ENCODE data around the gene ACY1.

The ACY1 gene

DNA sequence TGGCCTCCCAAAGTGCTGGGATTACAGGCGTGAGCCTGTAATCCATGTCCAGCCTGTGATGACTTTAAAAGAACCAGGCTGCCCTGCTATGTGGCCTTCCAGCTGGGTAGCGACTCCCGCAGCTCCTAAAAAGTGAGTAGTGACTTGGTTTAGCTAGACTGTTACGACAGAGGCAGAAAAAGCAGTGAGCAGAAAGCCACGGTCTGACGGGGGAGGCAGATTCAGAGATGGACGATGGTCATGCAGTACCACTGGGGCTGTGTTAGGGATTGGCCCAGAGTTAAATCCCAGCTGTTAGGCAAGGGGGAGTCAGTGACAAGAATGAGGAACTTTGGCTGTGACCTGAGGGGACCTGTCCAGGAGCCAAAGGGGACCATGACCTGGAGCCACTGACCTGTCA lies 15.4 kb downstream of the ACY1 start:
- DNase-seq (no peak), ATAC-seq (no peak)
- H3K4me1 Mint-ChIP-seq: peaks cover 30% of the 10 kb centered on the region
- H3K4me3 Mint-ChIP-seq: no peak overlapping the region
- H3K27ac Mint-ChIP-seq: no peak overlapping the region
- peaks cover 8% of the 10 kb centered on the region for H3K27me3 Mint-ChIP-seq
- H3K9me3 Mint-ChIP-seq: no peaks in the 10 kb centered on the region

DNA sequence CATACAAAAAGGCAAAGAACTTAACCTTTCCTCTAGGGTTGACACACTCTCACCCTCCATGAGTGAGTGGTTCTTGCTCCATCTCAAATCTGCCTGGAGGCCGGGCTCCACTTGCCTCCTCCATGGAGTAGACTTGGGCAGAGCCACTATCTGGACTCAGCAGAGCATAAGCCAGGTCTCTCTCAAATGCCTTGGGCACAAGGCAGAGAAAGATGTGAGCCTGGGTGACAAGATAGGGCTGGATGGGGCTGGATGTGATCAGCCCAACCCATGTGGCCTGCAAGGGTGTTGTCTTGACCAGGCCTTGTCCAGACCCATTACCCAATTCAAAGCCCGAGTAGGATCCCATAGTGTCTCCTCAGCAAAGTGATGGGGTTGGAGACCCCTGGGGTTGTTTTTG lies 16.5 kb downstream of the ACY1 start:
- H3K27me3 Mint-ChIP-seq: peaks cover 8% of the 10 kb centered on the region
- no peaks in the 10 kb centered on the region for H3K9me3 Mint-ChIP-seq
- peak overlapping the region in 1 of 2 donors; percentile 51 for H3K27ac Mint-ChIP-seq
- H3K4me3 Mint-ChIP-seq: no peak overlapping the region
- H3K4me1 Mint-ChIP-seq: peaks cover 19% of the 10 kb centered on the region
- DNase-seq: no peak
- ATAC-seq: no peak

- ATAC-seq (peak; percentile 97), DNase-seq (peak; percentile 90)
- peaks cover 8% of the 10 kb centered on the region for H3K27me3 Mint-ChIP-seq
- no peaks in the 10 kb centered on the region for H3K9me3 Mint-ChIP-seq
- peak overlapping the region in 1 of 2 donors; percentile 27 for H3K4me3 Mint-ChIP-seq
- no peak overlapping the region for H3K27ac Mint-ChIP-seq
- peaks cover 25% of the 10 kb centered on the region for H3K4me1 Mint-ChIP-seq
Observed at GRCh38 chr3:52001443-52001974, 18.2 kb downstream of the ACY1 start.

DNA sequence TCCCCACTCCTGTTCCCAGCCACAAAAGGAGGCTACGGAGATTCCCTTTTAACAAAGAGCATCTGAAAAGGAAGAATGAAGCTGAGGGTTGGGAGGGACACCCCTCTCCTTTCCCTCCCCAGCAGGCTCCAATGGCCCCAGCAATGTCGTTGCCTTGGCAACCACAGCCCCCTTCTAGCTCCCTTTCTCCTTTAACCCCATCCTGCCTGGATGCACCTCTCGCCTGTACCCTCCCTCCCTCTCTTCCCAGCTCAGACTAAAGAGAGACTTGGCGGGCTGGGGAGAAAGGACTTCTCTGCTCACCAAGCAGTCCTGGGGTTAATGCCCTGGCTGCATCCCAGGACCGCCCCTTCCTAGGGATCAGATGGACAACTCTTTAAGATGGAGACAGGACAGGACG lies 19.4 kb downstream of the ACY1 start:
- no peak overlapping the region for H3K27ac Mint-ChIP-seq
- DNase-seq (no peak), ATAC-seq (no peak)
- H3K4me1 Mint-ChIP-seq: peaks cover 25% of the 10 kb centered on the region
- peaks cover 8% of the 10 kb centered on the region for H3K27me3 Mint-ChIP-seq
- no peaks in the 10 kb centered on the region for H3K9me3 Mint-ChIP-seq
- no peak overlapping the region for H3K4me3 Mint-ChIP-seq

DNA sequence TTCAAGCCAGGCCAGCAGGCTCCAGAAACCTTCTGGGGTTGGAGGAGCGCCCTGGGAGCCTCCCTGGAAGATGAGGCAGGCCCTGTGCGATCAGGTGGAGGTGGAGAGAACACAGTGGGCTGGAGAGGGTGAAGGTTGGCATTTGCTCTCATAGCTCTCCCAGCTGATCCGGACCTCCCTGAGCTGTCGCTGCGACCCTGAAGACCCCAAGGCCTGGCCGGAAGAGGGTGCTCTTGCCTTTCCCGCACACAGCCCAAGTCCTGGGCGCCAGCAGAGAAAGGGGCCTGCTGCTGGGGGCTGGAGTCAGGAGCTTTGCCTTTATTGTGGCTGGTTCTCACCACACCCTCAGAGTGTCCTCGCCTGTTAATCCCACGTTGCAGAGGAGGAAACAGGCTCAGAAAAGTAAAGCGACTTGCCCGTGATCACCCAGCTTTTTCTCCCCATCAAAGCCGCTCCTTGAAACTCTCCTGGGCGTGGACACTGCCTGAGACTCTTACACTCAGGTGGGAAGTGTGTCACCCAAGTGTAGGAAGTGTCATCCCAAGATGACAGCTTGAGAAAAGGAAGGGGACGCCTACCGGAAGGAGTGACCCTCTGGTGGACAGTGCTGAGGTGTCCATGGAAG lies 20.9 kb downstream of the ACY1 start:
- Mint-ChIP-seq H3K27me3 (no peaks in the 10 kb centered on the region), H3K9me3 (no peaks in the 10 kb centered on the region)

GRCh38 chr3:52004906-52005395 lies 21.6 kb downstream of the ACY1 start:
- Mint-ChIP-seq H3K4me3 (no peak overlapping the region), H3K27ac (no peak overlapping the region), H3K9me3 (no peaks in the 10 kb centered on the region), H3K27me3 (no peaks in the 10 kb centered on the region), H3K4me1 (peaks cover 25% of the 10 kb centered on the region)
- no peak for ATAC-seq
- no peak for DNase-seq

More for the DNA sequence above, 20.9 kb downstream of the ACY1 start:
- no peak overlapping the region for H3K27ac Mint-ChIP-seq
- H3K4me1 Mint-ChIP-seq: peaks cover 25% of the 10 kb centered on the region
- ATAC-seq (no peak), DNase-seq (no peak)
- no peak overlapping the region for H3K4me3 Mint-ChIP-seq

DNA sequence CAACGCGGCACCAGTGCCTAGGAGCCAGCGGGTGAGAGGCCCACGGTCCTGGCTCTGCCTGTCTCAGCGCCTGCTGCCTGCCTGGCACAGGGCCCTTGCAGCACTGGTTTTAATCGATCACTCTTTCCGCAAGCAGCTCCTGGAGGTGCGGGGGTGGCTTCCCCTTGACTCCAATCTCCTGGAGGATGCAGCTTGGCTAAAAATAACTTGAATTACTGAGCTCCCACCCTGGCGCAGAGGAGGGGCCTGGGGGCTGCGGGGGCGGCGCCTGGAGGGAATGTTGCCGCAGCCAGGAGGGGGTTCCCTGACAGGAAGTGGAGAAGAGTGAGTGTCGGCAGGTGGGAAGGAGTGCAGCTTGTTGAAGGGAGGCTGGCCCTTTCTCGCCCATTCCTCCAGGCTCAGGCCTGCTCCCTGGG lies 22.2 kb downstream of the ACY1 start:
- Mint-ChIP-seq H3K4me1 (peaks cover 25% of the 10 kb centered on the region), H3K4me3 (no peak overlapping the region), H3K27me3 (no peaks in the 10 kb centered on the region), H3K27ac (no peak overlapping the region), H3K9me3 (no peaks in the 10 kb centered on the region)
- DNase-seq (no peak), ATAC-seq (no peak)

DNA sequence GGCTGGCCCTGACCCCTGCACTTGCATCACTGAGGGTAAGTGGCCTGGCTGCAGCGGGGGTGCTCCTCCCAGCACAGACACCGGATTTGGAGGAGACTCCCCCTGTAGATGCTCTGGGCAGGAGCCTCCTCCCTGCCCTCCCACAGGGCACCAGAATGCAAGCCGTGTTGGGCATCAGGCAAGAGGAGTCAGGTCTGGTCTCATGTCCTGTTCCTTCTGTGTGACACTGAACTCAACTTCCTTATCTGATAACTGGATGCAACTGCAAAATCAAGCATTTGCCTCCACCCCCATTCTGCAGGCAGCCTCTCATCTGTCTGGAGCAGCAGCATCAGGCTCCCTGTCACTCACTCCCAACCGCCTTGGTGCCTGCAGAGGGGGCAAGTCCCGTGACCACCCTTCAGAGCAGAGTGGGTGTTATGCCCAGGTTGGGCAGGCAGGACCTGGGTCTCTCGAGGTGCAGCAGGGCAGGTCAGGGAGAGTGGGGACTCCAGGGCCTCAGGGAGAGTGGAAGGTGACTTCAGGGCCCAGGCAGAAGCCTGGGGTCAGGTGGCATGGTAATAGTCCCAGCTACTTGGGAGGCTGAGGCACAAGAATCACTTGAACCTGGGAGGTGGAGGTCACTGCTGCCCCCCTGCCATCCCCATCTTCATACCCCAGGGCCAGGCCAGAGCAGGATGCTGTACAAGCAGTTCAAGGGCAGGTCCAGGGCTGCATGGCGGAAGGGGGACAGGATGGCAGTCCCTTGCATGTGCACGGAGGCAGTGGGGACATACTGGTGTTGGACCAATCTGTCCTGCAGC lies 22.9 kb downstream of the ACY1 start:
- H3K27me3 Mint-ChIP-seq: no peaks in the 10 kb centered on the region
- no peaks in the 10 kb centered on the region for H3K9me3 Mint-ChIP-seq
- H3K27ac Mint-ChIP-seq: no peak overlapping the region
- H3K4me3 Mint-ChIP-seq: no peak overlapping the region
- no peak for DNase-seq
- no peak for ATAC-seq
- H3K4me1 Mint-ChIP-seq: peaks cover 23% of the 10 kb centered on the region

DNA sequence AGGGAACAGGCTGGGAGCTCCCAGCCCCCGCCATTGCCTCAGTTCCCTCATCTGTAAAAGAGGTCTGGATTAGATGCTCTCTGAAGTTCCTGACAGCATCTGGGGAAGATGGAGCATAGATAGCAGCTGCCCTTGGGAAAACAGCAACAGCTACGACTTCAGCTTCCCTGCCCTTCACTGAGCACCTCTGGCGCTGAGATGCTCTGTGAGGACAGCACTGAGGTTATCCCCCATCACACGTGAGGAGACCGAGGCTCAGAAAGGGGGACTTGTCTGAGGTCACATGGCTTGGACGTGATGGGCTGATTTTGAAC lies 23.4 kb downstream of the ACY1 start:
- no peaks in the 10 kb centered on the region for H3K9me3 Mint-ChIP-seq
- H3K27me3 Mint-ChIP-seq: no peaks in the 10 kb centered on the region
- H3K4me3 Mint-ChIP-seq: no peak overlapping the region
- H3K27ac Mint-ChIP-seq: no peak overlapping the region
- peaks cover 17% of the 10 kb centered on the region for H3K4me1 Mint-ChIP-seq
- ATAC-seq: no peak
- DNase-seq: no peak

- ATAC-seq: no peak
- peaks cover 15% of the 10 kb centered on the region for H3K4me1 Mint-ChIP-seq
- no peak overlapping the region for H3K27ac Mint-ChIP-seq
- no peaks in the 10 kb centered on the region for H3K27me3 Mint-ChIP-seq
- no peak overlapping the region for H3K4me3 Mint-ChIP-seq
- no peaks in the 10 kb centered on the region for H3K9me3 Mint-ChIP-seq
- no peak for DNase-seq
Observed at GRCh38 chr3:52007291-52007690, 24.0 kb downstream of the ACY1 start.

DNA sequence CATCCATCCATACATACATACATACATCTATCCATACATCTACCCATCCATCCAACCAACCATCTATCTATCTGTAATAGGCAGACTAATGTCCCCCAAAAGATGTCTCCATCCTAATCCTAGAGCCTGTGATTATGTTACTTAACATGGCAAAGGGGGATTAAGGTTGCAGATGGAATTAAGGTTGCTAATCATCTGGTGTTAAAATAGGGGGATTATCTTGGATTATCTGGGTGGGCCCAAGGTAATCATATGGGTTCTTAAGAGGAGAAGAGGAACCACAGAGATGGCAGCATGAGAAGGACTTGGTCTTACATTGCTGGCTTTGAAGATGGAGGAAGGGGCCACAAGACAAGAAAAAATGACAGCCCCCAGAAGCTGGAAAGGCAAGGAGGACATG lies 27.1 kb downstream of the ACY1 start:
- Mint-ChIP-seq H3K4me1 (peaks cover 9% of the 10 kb centered on the region), H3K4me3 (no peak overlapping the region), H3K27me3 (no peaks in the 10 kb centered on the region), H3K27ac (no peak overlapping the region), H3K9me3 (no peaks in the 10 kb centered on the region)
- DNase-seq (no peak), ATAC-seq (no peak)

GRCh38 chr3:52012699-52013098 lies 29.4 kb downstream of the ACY1 start:
- DNase-seq (no peak), ATAC-seq (no peak)
- Mint-ChIP-seq H3K27me3 (no peaks in the 10 kb centered on the region), H3K4me1 (no peaks in the 10 kb centered on the region), H3K9me3 (no peaks in the 10 kb centered on the region), H3K4me3 (no peak overlapping the region), H3K27ac (peak overlapping the region in 1 of 2 donors; percentile 79)

DNA sequence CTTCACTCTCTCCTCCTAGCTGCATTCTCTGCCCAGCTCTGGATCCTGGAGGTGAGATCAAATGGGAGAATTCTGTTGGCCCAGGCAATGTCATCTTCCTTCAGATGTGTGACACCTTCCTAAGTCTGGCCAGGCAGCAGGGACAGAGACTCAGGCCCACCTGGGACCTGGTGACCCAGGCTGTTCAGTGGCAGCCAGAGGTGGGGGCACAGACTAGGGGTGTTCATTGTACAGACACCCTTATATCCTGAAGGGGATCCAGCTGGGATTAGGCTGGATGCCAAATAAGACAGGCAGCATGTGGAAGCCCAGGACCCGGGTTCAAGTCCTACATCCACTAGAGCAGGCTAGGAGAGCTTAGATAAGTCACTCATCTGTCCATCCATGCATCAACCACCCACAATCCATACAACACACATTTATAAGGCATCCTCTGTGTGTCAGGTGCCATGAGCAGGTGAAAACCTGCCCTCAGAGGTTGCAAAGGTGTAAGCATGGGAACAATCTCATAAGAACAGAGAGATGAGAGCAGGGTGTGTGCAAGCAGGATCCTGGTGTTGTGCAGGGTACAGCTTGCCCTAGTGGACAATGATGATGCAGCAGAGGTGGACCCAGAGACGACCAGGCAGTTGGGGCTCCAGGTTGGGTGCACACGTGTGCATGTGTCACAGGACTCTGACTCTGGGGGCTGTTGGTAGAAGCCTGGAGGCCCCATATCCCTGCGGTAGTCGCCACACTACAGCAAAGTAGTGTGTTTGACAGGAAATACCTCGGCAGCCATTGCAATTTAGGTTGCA lies 30.7 kb downstream of the ACY1 start:
- no peak overlapping the region for H3K4me3 Mint-ChIP-seq
- H3K27me3 Mint-ChIP-seq: no peaks in the 10 kb centered on the region
- DNase-seq (no peak), ATAC-seq (no peak)
- H3K27ac Mint-ChIP-seq: peak overlapping the region in 1 of 2 donors; percentile 23
- no peaks in the 10 kb centered on the region for H3K9me3 Mint-ChIP-seq
- no peaks in the 10 kb centered on the region for H3K4me1 Mint-ChIP-seq

DNA sequence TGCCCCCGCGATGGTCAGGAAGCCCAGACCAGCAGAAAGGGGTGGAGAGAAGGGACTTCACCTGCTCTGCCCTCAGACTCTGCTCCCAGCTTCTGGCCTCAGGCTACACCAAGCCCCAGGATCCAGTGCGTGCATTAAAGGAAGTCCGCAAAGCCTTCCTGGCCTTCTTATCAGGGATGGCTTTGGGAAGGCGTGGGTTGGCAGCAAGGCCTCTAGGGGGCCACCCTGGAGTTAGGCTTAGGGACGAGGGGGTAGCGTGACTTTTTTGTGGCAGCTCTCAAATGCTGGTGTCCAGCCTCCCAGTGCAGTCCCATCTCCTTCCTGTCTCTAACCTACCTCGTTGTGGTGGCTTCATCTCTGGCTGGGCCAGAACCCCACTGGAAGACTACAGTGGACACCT lies 31.3 kb downstream of the ACY1 start:
- DNase-seq (no peak), ATAC-seq (no peak)
- Mint-ChIP-seq H3K4me3 (no peak overlapping the region), H3K9me3 (no peaks in the 10 kb centered on the region), H3K27ac (no peak overlapping the region), H3K4me1 (no peaks in the 10 kb centered on the region), H3K27me3 (no peaks in the 10 kb centered on the region)

DNA sequence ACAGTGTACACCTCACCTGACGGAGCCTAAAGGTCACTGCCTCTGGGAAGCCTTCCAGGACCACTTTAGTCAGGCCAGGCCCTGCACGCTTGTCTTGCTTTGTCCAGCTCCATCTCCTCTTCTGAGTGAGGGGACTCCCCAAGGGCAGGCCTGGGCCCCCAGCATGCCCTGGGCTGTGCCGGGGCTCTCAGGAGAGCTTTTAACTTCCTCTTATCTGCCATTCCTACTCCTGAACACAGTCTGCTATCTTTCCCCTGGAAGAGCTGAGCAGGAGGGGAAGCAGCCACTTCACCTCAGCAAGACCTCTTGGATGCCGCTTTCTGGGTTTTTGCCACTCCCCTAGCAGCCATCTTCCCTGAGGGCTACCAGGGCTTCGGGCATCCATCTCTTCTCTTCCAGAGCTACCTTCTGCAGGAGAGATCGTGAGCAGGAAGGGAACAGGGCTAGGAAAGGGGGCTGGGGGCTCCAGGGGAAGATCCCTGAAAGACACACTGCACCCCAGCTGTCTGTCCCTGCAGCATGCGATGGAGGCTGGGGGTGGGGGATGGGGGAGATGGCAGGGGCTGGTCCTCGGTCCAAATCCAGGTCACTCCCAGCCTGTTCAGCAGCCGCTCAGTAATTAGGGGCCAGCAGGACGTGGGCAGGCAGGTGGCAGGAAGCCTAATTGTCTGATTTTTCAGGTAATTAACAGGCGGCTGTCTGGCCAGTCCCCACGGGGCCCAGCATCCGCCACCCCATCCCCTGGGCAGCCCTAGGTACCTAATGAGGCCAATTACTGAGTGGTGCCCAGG lies 32.3 kb downstream of the ACY1 start:
- no peaks in the 10 kb centered on the region for H3K4me1 Mint-ChIP-seq
- H3K4me3 Mint-ChIP-seq: no peak overlapping the region
- H3K9me3 Mint-ChIP-seq: no peaks in the 10 kb centered on the region
- no peak overlapping the region for H3K27ac Mint-ChIP-seq
- ATAC-seq (no peak), DNase-seq (no peak)
- H3K27me3 Mint-ChIP-seq: no peaks in the 10 kb centered on the region

Measured in stimulated activated naive CD8-positive, alpha-beta T cell treated with anti-CD3 and anti-CD28 coated beads, Interleukin-15, amount 100 ng/mL, for 72 hours (primary cell).